ENCODE measurements around the gene ADM2. TPM values are rescaled to one million over a fixed set of nuclear protein-coding genes. Genes with fewer than 3 reads are reported as not detected.
A peak's percentile ranks its signal among the peaks of the same experiment; 100 is the strongest.

ADM2 gene
- total and polyA plus RNA-seq, 2 of the 13 experiments (the other 11 are each of a cell fraction or from before 2014, with no cell fraction given) = 1.2 to 3.0 TPM

DNA sequence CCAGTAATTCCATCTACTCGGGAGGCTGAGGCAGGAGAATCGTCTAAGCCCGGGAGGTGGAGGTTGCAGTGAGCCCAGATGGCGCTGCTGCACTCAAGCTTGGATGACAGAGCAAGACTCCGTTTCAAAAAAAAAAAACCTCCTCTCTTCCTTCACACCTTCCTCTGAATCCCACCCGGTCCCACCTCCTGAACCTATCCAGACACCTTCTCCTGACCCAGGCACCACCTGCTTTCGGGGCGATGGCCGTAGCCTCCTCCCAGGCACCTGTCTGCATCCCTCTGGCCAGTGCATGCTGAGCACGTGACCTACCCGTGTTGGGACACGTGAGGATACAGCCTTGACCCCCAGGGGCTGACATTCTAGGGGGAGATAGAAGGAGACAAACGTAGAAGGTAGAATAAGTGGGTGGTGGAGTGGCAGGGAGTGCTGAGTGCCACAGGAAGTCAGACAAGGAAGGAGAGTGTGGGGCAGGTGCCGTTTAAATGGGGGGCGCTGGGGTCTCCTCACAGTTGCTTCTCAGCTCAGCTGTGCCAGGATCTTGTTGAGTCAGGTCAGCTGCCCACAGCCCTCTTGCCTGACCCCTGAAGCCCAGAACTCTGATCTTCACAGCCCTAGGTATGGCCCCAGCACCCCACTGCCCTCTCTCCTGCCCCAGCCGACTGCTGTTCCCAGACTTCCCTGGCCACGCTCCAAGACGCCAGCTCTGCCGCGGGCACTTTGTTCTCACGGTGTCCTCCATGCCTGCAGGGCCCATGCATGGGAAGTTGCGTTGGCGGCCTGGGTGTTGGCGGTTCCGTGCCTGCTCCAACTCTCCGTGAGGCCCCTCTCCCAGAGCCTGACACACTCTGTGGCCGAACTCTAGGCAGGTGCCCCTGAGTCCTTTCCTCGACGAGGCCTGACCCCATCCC lies 4.1 kb downstream of the ADM2 start (continued):
- TF ChIP-seq AHDC1 (CRISPR knock-in tag; IDR thresholded peaks at IDR 0.05; ENCODE audit: borderline replicate concordance) (peak; percentile 57; the same call in 1 of the 2 replicates), SNAI1 (CRISPR knock-in tag; IDR thresholded peaks at IDR 0.05; ENCODE audit: borderline replicate concordance) (no peak; the same call in 1 of the 2 replicates), ZNF326 (CRISPR knock-in tag; IDR thresholded peaks at IDR 0.05; ENCODE audit: borderline replicate concordance) (peak; percentile 94; the same call in 1 of the 2 replicates), POLR2AphosphoS5 (IDR thresholded peaks at IDR 0.05; ENCODE audit: low read depth, low read length) (no peak; the same call in 1 of the 2 replicates), ZKSCAN5 (CRISPR knock-in tag; IDR thresholded peaks at IDR 0.05) (no peak), ZNF282 (IDR thresholded peaks at IDR 0.05; ENCODE audit: partially characterized antibody) (no peak), HOXA5 (CRISPR knock-in tag; IDR thresholded peaks at IDR 0.05) (0 out of 2 replicates have a peak, but pooled peaks have one; percentile 17), THRA (CRISPR knock-in tag; IDR thresholded peaks at IDR 0.05; ENCODE audit: borderline replicate concordance) (peak; percentile 77; the same call in 1 of the 2 replicates), ZNF432 (CRISPR knock-in tag; IDR thresholded peaks at IDR 0.05; ENCODE audit: borderline replicate concordance) (no peak), ZNF225 (CRISPR knock-in tag; IDR thresholded peaks at IDR 0.05) (no peak), HDAC6 (IDR thresholded peaks at IDR 0.05; ENCODE audit: low read depth, low read length) (no peak), ZNF788 (CRISPR knock-in tag; IDR thresholded peaks at IDR 0.05; ENCODE audit: borderline replicate concordance) (peak; percentile 45; the same call in 1 of the 2 replicates), ATM (IDR thresholded peaks at IDR 0.05; ENCODE audit: borderline replicate concordance) (no peak), ZNF75D (CRISPR knock-in tag; IDR thresholded peaks at IDR 0.05; ENCODE audit: borderline replicate concordance) (no peak), ZNF512 (CRISPR knock-in tag; IDR thresholded peaks at IDR 0.05) (no peak), FLYWCH1 (CRISPR knock-in tag; IDR thresholded peaks at IDR 0.05) (no peak), NFKB2 (CRISPR knock-in tag; IDR thresholded peaks at IDR 0.05; ENCODE audit: borderline replicate concordance) (no peak), SUZ12 (IDR thresholded peaks at IDR 0.05; ENCODE audit: low read depth, low read length) (no peak), NFE2L2 (IDR thresholded peaks at IDR 0.05; ENCODE audit: low read length) (no peak)

Data from HepG2 (cell line).